HG02678 (cell line): ENCODE measurements around the gene LIMS2.

Experiments used
- ATAC-seq: cut with Tn5 transposase; IDR thresholded peaks from one replicate; pipeline ENCODE4 v1.9.1; 2021; ENCODE audit warnings: mild to moderate bottlenecking, moderate library complexity; ENCODE audit not compliant: unreplicated experiment

LIMS2 gene

GRCh38 chr2:127634626-127635379 is 40.5 kb downstream of the LIMS2 start:
- no peak for ATAC-seq

GRCh38 chr2:127634066-127634617 is 41.2 kb downstream of the LIMS2 start:
- ATAC-seq = no peak

GRCh38 chr2:127633556-127634065 is 41.7 kb downstream of the LIMS2 start:
- ATAC-seq = no peak

- ATAC-seq = no peak
Measured at GRCh38 chr2:127632592-127633489, 42.5 kb downstream of the LIMS2 start.

GRCh38 chr2:127631997-127632581 is 43.2 kb downstream of the LIMS2 start:
- ATAC-seq = no peak

GRCh38 chr2:127631541-127631996 is 43.8 kb downstream of the LIMS2 start:
- no peak for ATAC-seq

GRCh38 chr2:127630864-127631540 is 44.3 kb downstream of the LIMS2 start:
- ATAC-seq = no peak

GRCh38 chr2:127630096-127630863 is 45.0 kb downstream of the LIMS2 start:
- ATAC-seq = no peak

GRCh38 chr2:127629637-127630036 is 45.7 kb downstream of the LIMS2 start:
- ATAC-seq = no peak

GRCh38 chr2:127628767-127629614 is 46.3 kb downstream of the LIMS2 start:
- no peak for ATAC-seq

- ATAC-seq = no peak
Measured at GRCh38 chr2:127627740-127628571, 47.4 kb downstream of the LIMS2 start.

- no peak for ATAC-seq
Measured at GRCh38 chr2:127626917-127627739, 48.2 kb downstream of the LIMS2 start.

- ATAC-seq = no peak
Measured at GRCh38 chr2:127626175-127626574, 49.2 kb downstream of the LIMS2 start.

GRCh38 chr2:127625572-127625951 is 49.8 kb downstream of the LIMS2 start:
- no peak for ATAC-seq

- no peak for ATAC-seq
Measured at GRCh38 chr2:127624756-127625571, 50.4 kb downstream of the LIMS2 start.

- no peak for ATAC-seq
Measured at GRCh38 chr2:127624320-127624755, 51.0 kb downstream of the LIMS2 start.
